Choroid plexus epithelial cell (primary cell): ENCODE measurements around the gene RCCD1.
"Not testable (repeated sequence)": the region's sequence is repeated elsewhere in the genome, so short reads cannot be mapped to it uniquely, and the experiment has no call there.

Source experiments
- DNase-seq: peaks from one replicate; pipeline ENCODE4 v3.0.0-alpha.2; 2010; ENCODE audit warnings: low read depth
- H3K4me3 ChIP-seq: 2 replicates; pipeline ENCODE4 v1.5.1; 2011; ENCODE audit warnings: low read depth, mild to moderate bottlenecking, control low read depth, low read length, moderate library complexity
- TF ChIP-seq, protein P1 (sequence below): conservative IDR thresholded peaks from 2 replicates; pipeline ENCODE4 v1.5.1; 2011; ENCODE audit warnings: low read depth, mild to moderate bottlenecking, control low read depth, inconsistent platforms, low read length, moderate library complexity

Gene RCCD1, protein sequence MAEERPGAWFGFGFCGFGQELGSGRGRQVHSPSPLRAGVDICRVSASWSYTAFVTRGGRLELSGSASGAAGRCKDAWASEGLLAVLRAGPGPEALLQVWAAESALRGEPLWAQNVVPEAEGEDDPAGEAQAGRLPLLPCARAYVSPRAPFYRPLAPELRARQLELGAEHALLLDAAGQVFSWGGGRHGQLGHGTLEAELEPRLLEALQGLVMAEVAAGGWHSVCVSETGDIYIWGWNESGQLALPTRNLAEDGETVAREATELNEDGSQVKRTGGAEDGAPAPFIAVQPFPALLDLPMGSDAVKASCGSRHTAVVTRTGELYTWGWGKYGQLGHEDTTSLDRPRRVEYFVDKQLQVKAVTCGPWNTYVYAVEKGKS

DNA sequence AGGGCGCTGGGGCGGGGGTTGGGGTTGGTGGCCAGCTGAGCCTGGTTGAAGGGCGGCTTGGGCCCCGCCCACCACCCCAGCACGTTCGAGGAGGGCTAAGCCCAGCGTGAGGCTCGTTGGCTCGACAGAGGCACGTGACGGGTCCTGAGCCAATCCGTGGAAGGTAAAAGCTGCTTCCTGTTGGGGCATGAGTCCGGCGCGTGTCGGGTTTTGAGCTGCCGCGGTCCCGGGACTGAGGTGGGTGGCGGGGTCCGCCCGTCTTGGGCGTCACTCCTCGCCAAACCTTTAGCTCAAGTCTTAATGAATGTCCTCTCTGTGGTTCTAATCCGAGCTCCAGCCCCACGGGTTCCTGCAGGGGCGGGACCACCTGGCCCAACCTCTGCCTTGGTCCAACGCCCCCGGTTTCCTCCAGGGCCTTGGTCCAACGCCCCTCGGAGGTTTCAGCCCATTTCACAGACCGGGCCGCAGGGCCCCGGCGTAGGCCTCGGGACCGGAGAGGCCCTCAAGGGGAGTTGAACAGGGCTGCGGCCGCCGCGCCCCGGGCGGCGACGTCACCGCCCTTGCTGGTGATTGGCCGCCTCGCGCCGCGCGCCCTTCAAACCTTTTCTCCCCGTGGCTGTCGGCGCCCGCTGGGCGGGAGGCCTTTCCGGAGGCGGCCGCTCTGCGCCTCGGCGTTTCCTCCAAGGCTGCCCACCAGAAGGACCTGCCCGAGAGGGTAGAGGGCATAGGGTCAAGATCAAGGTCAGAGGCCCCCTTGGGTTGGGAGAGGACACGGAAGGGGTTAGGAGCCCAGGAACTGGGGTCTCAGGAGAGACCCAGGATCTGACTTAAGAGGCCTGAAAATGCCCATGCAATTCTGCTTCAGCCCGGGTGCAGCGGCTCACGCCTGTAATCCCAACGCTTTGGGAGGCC, at the start of gene RCCD1:
Gene RCCD1 (plus strand): TSS at position 173 of the 912 bp plus-strand sequence. CDS start 1,851 bp downstream, outside the sequence.
- DNase-seq = peak; percentile 96
- peak within 1 kb of the TSS; percentile 94 for H3K4me3 ChIP-seq
- TF ChIP-seq, protein P1, sequence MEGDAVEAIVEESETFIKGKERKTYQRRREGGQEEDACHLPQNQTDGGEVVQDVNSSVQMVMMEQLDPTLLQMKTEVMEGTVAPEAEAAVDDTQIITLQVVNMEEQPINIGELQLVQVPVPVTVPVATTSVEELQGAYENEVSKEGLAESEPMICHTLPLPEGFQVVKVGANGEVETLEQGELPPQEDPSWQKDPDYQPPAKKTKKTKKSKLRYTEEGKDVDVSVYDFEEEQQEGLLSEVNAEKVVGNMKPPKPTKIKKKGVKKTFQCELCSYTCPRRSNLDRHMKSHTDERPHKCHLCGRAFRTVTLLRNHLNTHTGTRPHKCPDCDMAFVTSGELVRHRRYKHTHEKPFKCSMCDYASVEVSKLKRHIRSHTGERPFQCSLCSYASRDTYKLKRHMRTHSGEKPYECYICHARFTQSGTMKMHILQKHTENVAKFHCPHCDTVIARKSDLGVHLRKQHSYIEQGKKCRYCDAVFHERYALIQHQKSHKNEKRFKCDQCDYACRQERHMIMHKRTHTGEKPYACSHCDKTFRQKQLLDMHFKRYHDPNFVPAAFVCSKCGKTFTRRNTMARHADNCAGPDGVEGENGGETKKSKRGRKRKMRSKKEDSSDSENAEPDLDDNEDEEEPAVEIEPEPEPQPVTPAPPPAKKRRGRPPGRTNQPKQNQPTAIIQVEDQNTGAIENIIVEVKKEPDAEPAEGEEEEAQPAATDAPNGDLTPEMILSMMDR = no peak

DNA sequence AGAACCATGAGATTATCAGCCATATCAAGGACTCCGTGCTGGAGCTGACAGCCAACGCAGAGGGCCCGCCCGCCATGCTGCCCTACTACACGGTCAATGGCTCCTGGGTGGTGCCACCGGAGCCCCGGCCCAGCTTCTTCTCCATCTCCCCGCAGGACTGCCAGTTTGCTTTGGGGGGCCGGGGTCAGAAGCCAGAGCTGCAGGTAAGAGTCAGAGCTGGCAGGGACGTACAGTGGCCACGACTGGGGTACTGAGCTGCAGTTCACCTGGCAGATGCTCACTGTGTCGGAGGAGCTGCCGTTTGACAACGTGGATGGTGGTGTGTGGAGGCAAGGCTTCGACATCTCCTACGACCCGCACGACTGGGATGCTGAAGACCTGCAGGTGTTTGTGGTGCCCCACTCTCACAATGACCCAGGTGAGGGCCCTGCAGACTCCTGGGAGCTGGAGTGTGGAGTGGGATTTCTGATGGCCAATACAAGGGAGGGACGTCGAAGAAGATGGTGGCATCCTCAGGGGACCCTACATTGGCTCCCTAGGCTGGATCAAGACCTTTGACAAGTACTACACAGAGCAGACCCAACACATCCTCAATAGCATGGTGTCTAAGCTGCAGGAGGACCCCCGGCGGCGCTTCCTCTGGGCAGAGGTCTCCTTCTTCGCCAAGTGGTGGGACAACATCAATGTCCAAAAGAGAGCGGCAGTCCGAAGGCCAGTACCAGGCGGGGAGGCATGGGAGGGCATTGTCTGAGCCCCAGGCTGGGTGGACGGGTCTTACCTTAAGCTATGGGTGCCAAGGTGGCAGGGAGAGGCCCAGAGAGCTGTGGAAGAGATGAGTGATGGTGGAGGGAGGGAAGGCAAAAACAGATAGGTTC, 49.1 kb upstream of the RCCD1 start:
- no peak for DNase-seq
- TF ChIP-seq, protein P1 = no peak
- no peak overlapping the region for H3K4me3 ChIP-seq

DNA sequence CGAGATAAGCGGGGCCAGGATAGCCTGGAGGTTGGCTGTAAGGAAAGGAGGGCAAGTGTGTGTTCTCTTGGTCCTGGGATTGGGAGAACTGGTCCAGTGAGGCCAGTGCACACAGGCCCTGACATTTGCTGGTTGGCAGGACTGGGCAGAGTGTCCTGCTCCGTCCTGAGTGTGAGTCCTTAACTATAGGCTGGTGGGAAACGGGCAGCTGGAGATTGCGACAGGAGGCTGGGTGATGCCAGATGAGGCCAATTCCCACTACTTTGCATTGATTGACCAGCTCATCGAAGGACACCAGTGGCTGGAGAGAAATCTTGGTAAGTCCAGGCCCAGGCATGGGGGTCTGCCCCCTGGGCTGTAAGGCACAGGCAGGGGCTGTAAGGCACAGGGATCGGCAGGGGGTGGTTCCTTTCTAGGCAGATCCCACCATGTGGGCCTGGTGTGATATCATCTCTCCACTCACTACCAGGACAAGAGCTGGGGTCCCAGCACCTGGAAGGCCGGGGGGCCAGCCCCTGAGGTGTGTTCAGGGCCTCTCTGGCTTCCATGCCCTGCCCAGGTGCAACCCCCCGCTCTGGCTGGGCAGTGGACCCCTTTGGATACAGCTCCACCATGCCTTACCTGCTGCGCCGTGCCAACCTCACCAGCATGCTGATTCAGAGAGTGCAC, 48.4 kb upstream of the RCCD1 start:
- no peak overlapping the region for H3K4me3 ChIP-seq
- TF ChIP-seq, protein P1 = no peak
- no peak for DNase-seq

DNA sequence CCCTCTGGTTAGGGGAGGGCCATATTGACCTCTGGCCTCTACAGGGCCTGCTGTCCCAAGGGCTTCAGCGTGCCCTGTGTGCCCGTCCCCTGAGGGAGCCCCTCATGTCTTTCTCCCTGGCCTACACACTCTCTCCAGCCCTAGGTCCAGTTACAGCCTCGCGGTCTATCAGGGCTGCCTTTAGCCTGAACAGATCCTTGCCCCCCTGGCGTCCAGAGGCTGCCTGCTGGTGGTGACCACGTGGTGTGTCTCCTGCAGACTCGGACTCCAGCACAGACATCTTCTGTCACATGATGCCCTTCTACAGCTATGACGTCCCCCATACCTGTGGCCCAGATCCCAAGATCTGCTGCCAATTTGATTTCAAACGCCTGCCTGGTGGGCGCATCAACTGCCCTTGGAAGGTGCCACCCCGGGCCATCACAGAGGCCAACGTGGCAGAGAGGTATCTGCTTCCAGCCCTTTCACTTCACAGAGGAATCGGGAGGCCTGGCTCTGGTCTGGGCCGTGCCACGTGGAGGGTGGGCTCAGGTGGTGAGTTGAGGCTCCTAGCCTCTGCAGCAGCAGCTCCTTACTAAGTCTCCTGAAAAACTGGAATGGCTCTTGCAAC, 47.5 kb upstream of the RCCD1 start:
- DNase-seq = no peak
- TF ChIP-seq, protein P1 = no peak
- no peak overlapping the region for H3K4me3 ChIP-seq

DNA sequence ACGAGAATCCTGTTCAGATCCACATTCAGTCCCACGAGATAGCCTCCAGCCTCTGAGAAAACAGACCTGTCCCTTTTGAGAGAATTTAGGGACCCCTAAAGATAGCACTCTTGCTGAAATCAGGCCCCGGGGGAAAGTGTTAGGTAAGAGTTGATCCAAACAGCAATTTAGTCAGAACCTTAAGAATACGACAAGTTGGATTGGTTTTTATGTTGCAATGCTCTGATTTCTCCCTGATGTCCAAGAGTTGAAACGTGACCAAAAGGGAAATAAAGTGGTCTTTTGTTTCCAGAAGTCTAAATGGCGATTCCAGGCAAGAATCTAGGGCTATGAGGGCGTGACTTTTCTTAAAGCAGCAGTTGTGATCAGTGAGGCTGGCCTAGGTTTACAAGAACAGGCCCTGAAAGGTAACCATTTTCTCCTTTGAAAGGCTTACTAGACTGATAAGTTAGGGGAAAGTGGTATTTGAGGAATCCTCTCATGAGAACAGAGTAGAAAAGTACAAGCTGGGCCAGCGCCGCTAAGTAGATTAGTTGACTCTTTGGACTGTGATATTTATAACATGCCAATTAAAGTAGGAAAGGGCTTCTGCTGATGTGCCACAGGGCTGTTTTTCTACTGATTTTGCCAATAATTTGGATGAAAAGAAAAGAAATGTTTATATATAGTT, 46.7 kb upstream of the RCCD1 start:
- TF ChIP-seq, protein P1 = no peak
- H3K4me3 ChIP-seq = no peak overlapping the region
- no peak for DNase-seq

DNA sequence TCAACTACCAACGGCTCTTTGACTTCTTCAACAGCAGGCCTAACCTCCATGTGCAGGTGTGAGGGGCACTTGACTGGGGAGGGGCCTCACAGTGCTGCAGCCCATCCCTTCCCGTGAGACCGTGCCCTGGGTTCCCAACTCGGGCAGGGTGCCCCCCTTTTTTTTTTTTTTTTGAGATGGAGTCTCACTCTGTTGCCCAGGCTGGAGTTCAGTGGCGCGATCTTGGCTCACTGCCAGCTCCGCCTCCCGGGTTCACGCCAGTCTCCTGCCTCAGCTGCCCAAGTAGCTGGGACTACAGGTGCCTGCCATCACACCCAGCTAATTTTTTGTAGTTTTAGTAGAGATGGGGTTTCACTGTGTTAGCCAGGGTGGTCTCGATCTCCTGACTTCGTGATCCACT, 45.2 kb upstream of the RCCD1 start:
- not testable (repeated sequence) for H3K4me3 ChIP-seq, DNase-seq
